MCF 10A (cell line): ENCODE measurements around the gene LTBP4. TPM values are rescaled to one million over a fixed set of nuclear protein-coding genes. Genes with fewer than 3 reads are reported as not detected.
A peak's percentile ranks its signal among the peaks of the same experiment; 100 is the strongest.

Experiments
- BruUV-seq: library from RNA; stranded (reverse); fragments of 400-500 nt; replicated peaks from 2 replicates; lab custom pipeline; 2021; lab: Mats Ljungman, UMichigan
- CTCF ChIA-PET: fragments of 300-600 bp; sonication (Branson Sonifier 250); formaldehyde crosslinking; extraction: SDS; loops from one replicate; lab custom pipeline; 2021; ENCODE audit warnings: antibody characterized with exemption, inconsistent platforms; lab: Yijun Ruan, JAX
- POLR2A ChIA-PET: fragments of 300-600, 350-650 bp; sonication (Branson Sonifier 250); formaldehyde crosslinking; extraction: SDS; loops from one replicate; lab custom pipeline; 2020; ENCODE audit warnings: antibody characterized with exemption, inconsistent platforms; lab: Yijun Ruan, JAX
- DNase-seq: peaks from one replicate; pipeline ENCODE4 v3.0.0-alpha.2; 2018; ENCODE audit not compliant: unreplicated experiment
- H3K27ac Mint-ChIP-seq: one replicate; pipeline ENCODE4 v1.8.0; 2022; ENCODE audit warnings: mild to moderate bottlenecking, low read depth, mixed read lengths; ENCODE audit not compliant: unreplicated experiment
- H3K27me3 Mint-ChIP-seq: one replicate; pipeline ENCODE4 v1.8.0; 2022; ENCODE audit warnings: mixed read lengths; ENCODE audit not compliant: insufficient read depth, unreplicated experiment
- H3K36me3 Mint-ChIP-seq: one replicate; pipeline ENCODE4 v1.8.0; 2022; ENCODE audit warnings: mild to moderate bottlenecking, moderate library complexity, mixed read lengths; ENCODE audit not compliant: insufficient read depth, unreplicated experiment
- H3K4me1 Mint-ChIP-seq: one replicate; pipeline ENCODE4 v1.8.0; 2022; ENCODE audit warnings: mixed read lengths; ENCODE audit not compliant: insufficient read depth, unreplicated experiment
- H3K4me3 Mint-ChIP-seq: one replicate; pipeline ENCODE4 v1.8.0; 2022; ENCODE audit warnings: mild to moderate bottlenecking, moderate library complexity, mixed read lengths; ENCODE audit not compliant: unreplicated experiment
- H3K9me3 Mint-ChIP-seq: one replicate; pipeline ENCODE4 v1.8.0; 2022; ENCODE audit warnings: mixed read lengths; ENCODE audit not compliant: unreplicated experiment
- CTCF ChIP-seq: fragments of 200-600 bp; IDR thresholded peaks from one replicate; pipeline ENCODE4 v1.8.0; 2022; ENCODE audit warnings: antibody characterized with exemption, mild to moderate bottlenecking; ENCODE audit not compliant: unreplicated experiment
- intact Hi-C: fragments of 100-400 bp; cut with micrococcal nuclease; formaldehyde crosslinking; loops from 2 replicates; pipeline ENCODE4 v1.14.1; 2022
- total RNA-seq: library from RNA; stranded (reverse); gene quantifications from 2 replicates; pipeline ENCODE4 v1.2.3, GENCODE V29; 2022

Gene LTBP4
- total RNA-seq, 1 experiment from 2014 or later = 76.4 TPM

GRCh38 chr19:40663695-40664692 is 62.8 kb downstream of the LTBP4 start:
- intact Hi-C loops = loop anchor here (1.0 to 10.0 kb wide), 3 partner anchors 87 to 480 kb away; partner anchors contain the start of genes ACTMAP and SNRPA
- DNase-seq = peak; percentile 25
- Mint-ChIP-seq H3K4me1 (peaks cover 14% of the 10 kb centered on the region), H3K9me3 (no peaks in the 10 kb centered on the region), H3K4me3 (peak overlapping the region; percentile 77), H3K27me3 (no peaks in the 10 kb centered on the region), H3K36me3 (peaks cover 8% of the 10 kb centered on the region), H3K27ac (peak overlapping the region; percentile 57)
- POLR2A ChIA-PET = interaction anchor here (0.7 to 2.1 kb wide), 21 partner anchors 18 to 907 kb away, joined by 3 to 17 read pairs (median 4); partner anchors contain the start of genes ACTMAP, COQ8B, EGLN2 and ITPKC
- no TSS peak for BruUV-seq
- TF ChIP-seq CTCF = no peak
- CTCF ChIA-PET = interaction anchor here (0.6 to 2.9 kb wide), 24 partner anchors 10 to 567 kb away, joined by 3 to 15 read pairs (median 4); partner anchors contain the start of gene ACTMAP

GRCh38 chr19:40666803-40667438 is 65.8 kb downstream of the LTBP4 start:
- ChIA-PET POLR2A (no interaction called here), CTCF (interaction anchor here (0.7 kb wide), 2 partner anchors 38 to 554 kb away, joined by 3 to 4 read pairs; no protein-coding TSS in a partner anchor)
- intact Hi-C loops = loop anchor here (1.0 to 10.0 kb wide), 3 partner anchors 48 to 595 kb away; partner anchors contain the start of gene HNRNPUL1
- Mint-ChIP-seq H3K27ac (no peak overlapping the region), H3K36me3 (peaks cover 23% of the 10 kb centered on the region), H3K4me1 (peaks cover 14% of the 10 kb centered on the region), H3K4me3 (no peak overlapping the region), H3K27me3 (no peaks in the 10 kb centered on the region), H3K9me3 (no peaks in the 10 kb centered on the region)
- no peak for TF ChIP-seq CTCF
- no TSS peak for BruUV-seq
- DNase-seq = no peak

- POLR2A ChIA-PET = interaction anchor here (1.4 kb wide), 1 partner anchor 49 kb away, joined by 5 read pairs; the partner anchor contains the start of genes COQ8B and ITPKC
- DNase-seq = no peak
- no peak overlapping the region for H3K27ac Mint-ChIP-seq
- no peaks in the 10 kb centered on the region for H3K9me3 Mint-ChIP-seq
- H3K27me3 Mint-ChIP-seq = no peaks in the 10 kb centered on the region
- CTCF ChIA-PET = interaction anchor here (0.6 kb wide), 1 partner anchor 33 kb away, joined by 3 read pairs; no protein-coding TSS in a partner anchor
- H3K4me3 Mint-ChIP-seq = no peak overlapping the region
- no TSS peak for BruUV-seq
- peaks cover 23% of the 10 kb centered on the region for H3K36me3 Mint-ChIP-seq
- intact Hi-C loops = loop anchor here (5.0 to 10.0 kb wide), 2 partner anchors 307 to 595 kb away; partner anchors contain the start of gene HNRNPUL1
- no peak for TF ChIP-seq CTCF
- peaks cover 14% of the 10 kb centered on the region for H3K4me1 Mint-ChIP-seq
These were observed 66.4 kb downstream of the LTBP4 start for GRCh38 chr19:40667602-40668001.
